HepG2 (cell line): ENCODE data around the gene STK32C. TPM values are rescaled to one million over a fixed set of nuclear protein-coding genes. Genes with fewer than 3 reads are reported as not detected.

Source experiments
- ATAC-seq: fragments of 200-7000 bp; cut with Tn5 transposase; 3 replicates; pipeline ENCODE4 v1.9.1; 2020; ENCODE audit warnings: mild to moderate bottlenecking, moderate library complexity
- BruUV-seq: library from RNA; stranded (reverse); fragments of 400-500 nt; replicated peaks from 2 replicates; lab custom pipeline; 2021; lab: Mats Ljungman, UMichigan
- CTCF ChIA-PET: fragments of 300-600 bp; formaldehyde crosslinking; extraction: SDS; loops from one replicate; lab custom pipeline; 2021; ENCODE audit warnings: low total read pairs, inconsistent platforms, low intra/inter-chr PET ratio; lab: Yijun Ruan, JAX
- POLR2A ChIA-PET: fragments of 350-600 bp; sonication (Branson Sonifier 250); formaldehyde crosslinking; loops from one replicate; lab custom pipeline; 2020; ENCODE audit warnings: antibody characterized with exemption, inconsistent platforms; lab: Yijun Ruan, JAX
- DNase-seq: peaks from one replicate; pipeline ENCODE4 v3.0.0-alpha.2; 2015; ENCODE audit warnings: low spot score
- FAIRE-seq: peaks from 3 replicates; lab custom pipeline; 2011; peaks lifted over from hg19 to GRCh38; lab: Jason Lieb, UNC
- H2AFZ ChIP-seq: one replicate; pipeline ENCODE4 v1.6.1; 2011; ENCODE audit warnings: low read length, inconsistent platforms
- H3K27ac ChIP-seq: fragments of 300-600 bp; 3 replicates; pipeline ENCODE4 v1.8.0; 2011; ENCODE audit warnings: mixed run types, mild to moderate bottlenecking, mixed read lengths, low read length, inconsistent platforms; ENCODE audit not compliant: insufficient read depth; ENCODE audit errors: extremely low read length
- H3K27me3 ChIP-seq, 2 experiments: fragments of 200-600 bp in 1 of 2; 2 replicates in 1 of 2; 3 replicates in 1 of 2; pipeline versions ENCODE4 v1.6.0 to v1.8.0; 2011; ENCODE audit warnings: low read length in 2 of 2, mild to moderate bottlenecking in 2 of 2, moderate library complexity in 2 of 2, inconsistent platforms in 1 of 2; ENCODE audit not compliant: insufficient read depth in 2 of 2, control insufficient read depth in 1 of 2
- H3K36me3 ChIP-seq, 2 experiments: fragments of 200-600 bp in 1 of 2; replicated peaks in 1 of 2; 2 replicates in 1 of 2; 3 replicates in 1 of 2; pipeline versions ENCODE4 v1.5.1 to v1.8.0; 2011; ENCODE audit warnings: low read length in 2 of 2, inconsistent platforms in 1 of 2; ENCODE audit not compliant: insufficient read depth in 2 of 2, control insufficient read depth in 1 of 2
- H3K4me1 ChIP-seq: 2 replicates; pipeline ENCODE4 v1.5.1; 2012; ENCODE audit warnings: low read length, inconsistent platforms; ENCODE audit not compliant: insufficient read depth
- H3K4me2 ChIP-seq: 2 replicates; pipeline ENCODE4 v1.6.0; 2011; ENCODE audit warnings: low read depth, low read length, inconsistent platforms
- H3K4me3 ChIP-seq, 3 experiments: fragments of 200-600 bp in 1 of 3; sonication (generic), shearing (Covaris generic) in 1 of 3; replicated peaks in 1 of 3; 2 replicates each; pipeline ENCODE4 v1.5.1; 2011 to 2016; ENCODE audit warnings: low read length in 3 of 3, inconsistent platforms in 2 of 3, low read depth in 2 of 3, mild to moderate bottlenecking in 2 of 3, control low read depth in 1 of 3, mixed read lengths in 1 of 3; ENCODE audit not compliant: insufficient read depth in 1 of 3
- H3K79me2 ChIP-seq: one replicate; pipeline ENCODE4 v1.6.1; 2011; ENCODE audit warnings: low read length, inconsistent platforms; ENCODE audit not compliant: insufficient read depth
- H3K9ac ChIP-seq: 2 replicates; pipeline ENCODE4 v1.6.0; 2011; ENCODE audit warnings: mild to moderate bottlenecking, low read depth, low read length, inconsistent platforms; ENCODE audit not compliant: insufficient read depth
- H3K9me3 ChIP-seq: 2 replicates; pipeline ENCODE4 v1.5.1; 2012; ENCODE audit warnings: mild to moderate bottlenecking, low read length
- H4K20me1 ChIP-seq: 2 replicates; pipeline ENCODE4 v1.6.0; 2011; ENCODE audit warnings: inconsistent platforms, mild to moderate bottlenecking, low read length, moderate library complexity; ENCODE audit not compliant: insufficient read depth
- HES4 ChIP-seq: sonication (generic); formaldehyde crosslinking; IDR thresholded peaks from 2 replicates; pipeline ENCODE4 v1.9.0; 2021; ENCODE audit warnings: mild to moderate bottlenecking, missing genetic modification reagents, borderline replicate concordance
- JARID2 ChIP-seq: sonication (generic); formaldehyde crosslinking; IDR thresholded peaks from 2 replicates; pipeline ENCODE4 v1.8.1; 2023; ENCODE audit warnings: missing genetic modification reagents, inconsistent platforms; ENCODE audit not compliant: insufficient replicate concordance
- SCMH1 ChIP-seq: sonication (generic); formaldehyde crosslinking; IDR thresholded peaks from 2 replicates; pipeline ENCODE4 v1.9.0; 2021; ENCODE audit warnings: missing genetic modification reagents, mild to moderate bottlenecking, borderline replicate concordance
- TGIF2 ChIP-seq: IDR thresholded peaks from 2 replicates; pipeline ENCODE4 v1.6.1; 2016; ENCODE audit warnings: control low read depth, missing compliant biosample characterization
- ZNF121 ChIP-seq: sonication (generic); formaldehyde crosslinking; IDR thresholded peaks from 2 replicates; pipeline ENCODE4 v1.5.0; 2020; ENCODE audit warnings: mild to moderate bottlenecking, missing genetic modification reagents
- ZNF180 ChIP-seq: sonication (generic); formaldehyde crosslinking; IDR thresholded peaks from 2 replicates; pipeline ENCODE4 v1.4.0; 2020; ENCODE audit warnings: low read depth, missing genetic modification reagents, borderline replicate concordance
- ZNF296 ChIP-seq: sonication (generic); formaldehyde crosslinking; conservative IDR thresholded peaks from 2 replicates; pipeline ENCODE4 v1.5.0; 2020; ENCODE audit warnings: mild to moderate bottlenecking, missing genetic modification reagents
- ZNF737 ChIP-seq: sonication (generic); formaldehyde crosslinking; IDR thresholded peaks from 2 replicates; pipeline ENCODE4 v1.5.0; 2020; ENCODE audit warnings: missing genetic modification reagents, mild to moderate bottlenecking, borderline replicate concordance
- ZSCAN5A ChIP-seq: sonication (generic); formaldehyde crosslinking; IDR thresholded peaks from 2 replicates; pipeline ENCODE4 v1.8.0; 2022; ENCODE audit warnings: mild to moderate bottlenecking, missing genetic modification reagents, borderline replicate concordance
- WGBS: methylation state at CpG from one replicate; pipeline ENCODE4 v1.1.6; 2017; ENCODE audit warnings: low lambda C conversion rate; 5-methylcytosine and 5-hydroxymethylcytosine counted together
- in situ Hi-C: cut with HindIII; loops from 2 replicates; pipeline ENCODE4 v1.10.0; 2017; ENCODE audit warnings: low pct_unique_long_range_greater_than_20kb; ENCODE audit not compliant: extremely low pct_ligation_motif_present
- intact Hi-C: fragments of 100-400 bp; cut with micrococcal nuclease; formaldehyde crosslinking; loops from one replicate; pipeline ENCODE4 v1.10.0; 2022; ENCODE audit not compliant: unreplicated experiment
- polyA plus RNA-seq, 8 experiments: library from polyadenylated mRNA; depleted of rRNA in 3 of 8; stranded (reverse) in 7 of 8; unstranded in 1 of 8; fragments of >200 nt; fragmentation: Illumina TruSeq in 4 of 8; extraction: Trizol in 4 of 8; gene quantifications; 2 replicates each; pipeline versions ENCODE4 v1.2.1 to v1.2.3, GENCODE V29; 2011 to 2016; ENCODE audit warnings: low read depth in 4 of 8, missing spikeins in 1 of 8, mixed read lengths in 1 of 8; ENCODE audit not compliant: insufficient read depth in 1 of 8
- total RNA-seq, 5 experiments: library from RNA; depleted of rRNA; stranded (reverse); fragments of >200 nt; fragmentation: Illumina TruSeq; extraction: Trizol; gene quantifications; 2 replicates each; pipeline ENCODE4 v1.2.3, GENCODE V29; 2016; ENCODE audit warnings: low read depth in 1 of 5
- TF ChIP-seq, protein P1 (sequence below): sonication (generic); formaldehyde crosslinking; IDR thresholded peaks from 2 replicates; pipeline ENCODE4 v1.5.0; 2020; ENCODE audit warnings: missing genetic modification reagents

Gene STK32C
- total and polyA plus RNA-seq, 2 of the 13 experiments (the other 11 are each of a cell fraction or from before 2014, with no cell fraction given) = 10.9 to 19.4 TPM

- ChIA-PET POLR2A (no interaction called here), CTCF (interaction anchor here (1.1 kb wide), 1 partner anchor 86 kb away, joined by 3 read pairs; no protein-coding TSS in a partner anchor)
- H3K9me3 ChIP-seq = no peaks in the 10 kb centered on the region
- H3K4me1 ChIP-seq = peaks cover 61% of the 10 kb centered on the region
- intact Hi-C loops = no loop called here
- FAIRE-seq (no peak), DNase-seq (no peak), ATAC-seq (peak; percentile 12; the same call in 2 of the 3 replicates)
- H3K4me2 ChIP-seq = peak overlapping the region; percentile 60; the same call in 1 of the 2 replicates
- TF ChIP-seq ZNF180 = no peak
- TF ChIP-seq, protein P1, sequence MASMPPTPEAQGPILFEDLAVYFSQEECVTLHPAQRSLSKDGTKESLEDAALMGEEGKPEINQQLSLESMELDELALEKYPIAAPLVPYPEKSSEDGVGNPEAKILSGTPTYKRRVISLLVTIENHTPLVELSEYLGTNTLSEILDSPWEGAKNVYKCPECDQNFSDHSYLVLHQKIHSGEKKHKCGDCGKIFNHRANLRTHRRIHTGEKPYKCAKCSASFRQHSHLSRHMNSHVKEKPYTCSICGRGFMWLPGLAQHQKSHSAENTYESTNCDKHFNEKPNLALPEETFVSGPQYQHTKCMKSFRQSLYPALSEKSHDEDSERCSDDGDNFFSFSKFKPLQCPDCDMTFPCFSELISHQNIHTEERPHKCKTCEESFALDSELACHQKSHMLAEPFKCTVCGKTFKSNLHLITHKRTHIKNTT (CRISPR knock-in tag) = no peak
- TF ChIP-seq ZNF737 = no peak
- TF ChIP-seq SCMH1 = no peak
- TF ChIP-seq HES4 (CRISPR knock-in tag) = no peak
- no peak for TF ChIP-seq TGIF2 (CRISPR knock-in tag)
- 0 out of 2 replicates have a peak, but pooled peaks have one; percentile 19 for TF ChIP-seq ZNF121 (CRISPR knock-in tag)
- 0 out of 2 replicates have a peak, but pooled peaks have one; percentile 6 for TF ChIP-seq ZNF296
- TF ChIP-seq JARID2 = no peak
- no peak for TF ChIP-seq ZSCAN5A
- no peak overlapping the region for H3K9ac ChIP-seq
- BruUV-seq = no TSS peak
- no peaks in the 10 kb centered on the region for H3K79me2 ChIP-seq
- H2AFZ ChIP-seq = no peak overlapping the region
- H3K4me3 ChIP-seq = no peak overlapping the region
- H3K27ac ChIP-seq = no peak overlapping the region
- H3K27me3 ChIP-seq = peaks cover 0 to 12% of the 10 kb centered on the region in 2 experiments; a peak in 2 of 5 replicates
- in situ Hi-C loops = no loop called here
- H3K36me3 ChIP-seq = no peaks in the 10 kb centered on the region
- H4K20me1 ChIP-seq = no peaks in the 10 kb centered on the region
- 49% methylated on average over 5 of the region's 7 CpGs for WGBS
These were observed 2.3 kb upstream of the STK32C start for GRCh38 chr10:132309879-132310591.
